Measurements from ENCODE around the gene OR51B6.
"Not testable (repeated sequence)": the region's sequence is repeated elsewhere in the genome, so short reads cannot be mapped to it uniquely, and the experiment has no call there.

Gene OR51B6, protein sequence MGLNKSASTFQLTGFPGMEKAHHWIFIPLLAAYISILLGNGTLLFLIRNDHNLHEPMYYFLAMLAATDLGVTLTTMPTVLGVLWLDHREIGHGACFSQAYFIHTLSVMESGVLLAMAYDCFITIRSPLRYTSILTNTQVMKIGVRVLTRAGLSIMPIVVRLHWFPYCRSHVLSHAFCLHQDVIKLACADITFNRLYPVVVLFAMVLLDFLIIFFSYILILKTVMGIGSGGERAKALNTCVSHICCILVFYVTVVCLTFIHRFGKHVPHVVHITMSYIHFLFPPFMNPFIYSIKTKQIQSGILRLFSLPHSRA

DNA sequence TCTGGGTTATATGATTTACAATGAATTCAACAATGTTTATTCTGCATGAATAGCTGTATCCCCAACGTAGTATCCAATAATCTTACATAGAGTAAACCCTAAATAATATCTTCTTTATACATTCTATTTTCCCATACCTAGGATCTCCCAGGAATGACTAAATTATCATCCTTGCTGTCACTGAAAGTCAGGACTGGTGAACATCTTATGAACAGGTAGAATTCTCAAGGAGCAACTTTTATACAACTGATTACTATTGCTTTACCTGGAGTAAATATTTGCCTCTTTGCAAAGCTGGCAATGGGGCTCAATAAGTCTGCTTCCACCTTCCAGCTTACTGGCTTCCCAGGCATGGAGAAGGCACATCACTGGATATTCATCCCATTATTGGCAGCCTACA, at the start of gene OR51B6:
Gene OR51B6, plus strand, starts transcription at position 301 of the 400 bp plus-strand sequence. Its CDS starts 0 bp downstream, at position 301.
- no peak within 1 kb of the TSS for H3K4me3 ChIP-seq (ENCODE audit: low read length in 2 of 2)
- no peaks in the 10 kb centered on the region for H3K36me3 ChIP-seq (ENCODE audit: control insufficient read depth in 2 of 2, insufficient read depth in 2 of 2, low read length in 2 of 2)
- no peaks in the 10 kb centered on the region for H3K4me1 ChIP-seq (ENCODE audit: control insufficient read depth in 2 of 2, insufficient read depth in 2 of 2, low read length in 2 of 2)

DNA sequence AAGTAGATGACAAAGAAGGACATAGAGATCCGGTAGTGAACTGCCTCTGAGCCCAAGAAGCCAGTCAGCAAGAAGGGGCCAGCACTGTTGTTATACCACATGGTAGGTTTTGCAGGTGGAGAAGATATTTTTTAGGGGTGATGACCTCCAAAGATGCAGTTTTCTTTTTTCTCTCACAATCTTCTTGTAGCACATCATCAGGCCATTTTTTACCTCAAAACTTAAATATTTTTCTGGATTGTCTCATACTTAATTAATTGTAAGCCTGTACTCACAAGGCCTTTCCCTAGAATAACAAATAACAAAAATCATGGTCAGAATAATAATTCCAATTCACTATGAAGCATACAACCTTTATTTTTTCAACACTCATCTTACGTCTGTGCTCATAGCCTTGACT, 49.5 kb upstream of the OR51B6 start, which contains the start of gene OR51B4:
Gene OR51B4, minus strand, starts transcription at position 101 of the 400 bp plus-strand sequence. Its CDS starts 0 bp downstream, at position 101.
- no peaks in the 10 kb centered on the region for H3K9me3 ChIP-seq (ENCODE audit: control insufficient read depth in 2 of 2, low read length in 2 of 2)
- H3K4me3 ChIP-seq (ENCODE audit: low read length in 2 of 2) = no peak within 1 kb of the TSS
- H3K4me1 ChIP-seq (ENCODE audit: control insufficient read depth in 2 of 2, insufficient read depth in 2 of 2, low read length in 2 of 2) = no peaks in the 10 kb centered on the region
- no peak within 1 kb of the TSS for H3K9ac ChIP-seq (ENCODE audit: low read depth in 1 of 2, low read length in 2 of 2)
- no peak within 1 kb of the TSS for H3K27ac ChIP-seq (ENCODE audit: low read depth in 2 of 2, low read length in 2 of 2)
- no peaks in the 10 kb centered on the region for H3K27me3 ChIP-seq (ENCODE audit: control insufficient read depth in 2 of 2, insufficient read depth in 2 of 2, low read length in 2 of 2)
- H3K36me3 ChIP-seq (ENCODE audit: control insufficient read depth in 2 of 2, insufficient read depth in 2 of 2, low read length in 2 of 2) = no peaks in the 10 kb centered on the region

More for the DNA sequence above, at the start of gene OR51B6:
- H3K27ac ChIP-seq (ENCODE audit: low read depth in 2 of 2, low read length in 2 of 2) = no peak within 1 kb of the TSS
- no peaks in the 10 kb centered on the region for H3K27me3 ChIP-seq (ENCODE audit: control insufficient read depth in 2 of 2, insufficient read depth in 2 of 2, low read length in 2 of 2)
- no peak within 1 kb of the TSS for H3K9ac ChIP-seq (ENCODE audit: low read depth in 1 of 2, low read length in 2 of 2)
- no peaks in the 10 kb centered on the region for H3K9me3 ChIP-seq (ENCODE audit: control insufficient read depth in 2 of 2, low read length in 2 of 2)

DNA sequence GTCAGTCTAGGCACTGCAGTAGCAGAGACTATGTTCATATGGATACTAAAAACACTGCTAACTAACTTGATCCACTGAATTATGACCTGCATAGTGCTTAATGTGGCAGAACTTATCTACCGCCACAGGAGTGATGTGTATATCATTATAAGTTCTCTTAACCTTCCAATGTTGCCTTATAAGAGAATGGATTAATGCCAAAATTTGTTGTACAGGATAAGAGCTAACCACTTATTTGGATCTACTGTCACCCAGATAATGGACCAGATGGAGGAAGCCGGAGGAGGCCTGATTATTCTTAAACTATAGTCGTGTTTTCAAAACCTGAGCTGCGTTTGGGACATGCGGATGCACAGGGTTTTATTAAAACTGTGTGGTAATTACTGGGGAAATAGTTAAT, 47.7 kb upstream of the OR51B6 start:
- Histone ChIP-seq H3K9ac (ENCODE audit: low read depth in 1 of 2, low read length in 2 of 2) (no peak overlapping the region), H3K9me3 (ENCODE audit: control insufficient read depth in 2 of 2, low read length in 2 of 2) (no peaks in the 10 kb centered on the region), H3K27ac (ENCODE audit: low read depth in 2 of 2, low read length in 2 of 2) (no peak overlapping the region), H3K27me3 (ENCODE audit: control insufficient read depth in 2 of 2, insufficient read depth in 2 of 2, low read length in 2 of 2) (no peaks in the 10 kb centered on the region), H3K36me3 (ENCODE audit: control insufficient read depth in 2 of 2, insufficient read depth in 2 of 2, low read length in 2 of 2) (no peaks in the 10 kb centered on the region), H3K4me1 (ENCODE audit: control insufficient read depth in 2 of 2, insufficient read depth in 2 of 2, low read length in 2 of 2) (no peaks in the 10 kb centered on the region), H3K4me3 (ENCODE audit: low read length in 2 of 2) (no peak overlapping the region)

DNA sequence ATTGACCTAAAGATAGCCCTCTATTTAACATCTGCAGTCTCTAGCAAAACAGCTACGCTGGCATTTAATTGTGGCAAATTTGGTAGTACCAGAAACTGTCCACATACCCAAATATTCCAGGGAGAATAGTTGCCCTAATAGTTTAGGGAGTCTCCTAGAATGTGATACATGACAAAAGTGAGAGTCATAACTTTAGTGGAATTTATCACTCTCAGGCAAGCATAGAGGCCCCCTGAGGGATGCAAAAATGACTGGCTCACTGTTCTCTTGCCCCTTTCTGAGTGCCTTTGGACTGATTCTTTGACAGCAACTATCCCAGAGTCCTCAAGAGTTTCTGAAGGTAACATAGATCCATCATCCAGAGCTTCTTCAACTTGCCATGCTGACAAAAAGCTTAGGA, 47.3 kb upstream of the OR51B6 start:
- no peak overlapping the region for H3K4me3 ChIP-seq (ENCODE audit: low read length in 2 of 2)
- no peaks in the 10 kb centered on the region for H3K4me1 ChIP-seq (ENCODE audit: control insufficient read depth in 2 of 2, insufficient read depth in 2 of 2, low read length in 2 of 2)
- H3K36me3 ChIP-seq (ENCODE audit: control insufficient read depth in 2 of 2, insufficient read depth in 2 of 2, low read length in 2 of 2) = no peaks in the 10 kb centered on the region
- H3K27me3 ChIP-seq (ENCODE audit: control insufficient read depth in 2 of 2, insufficient read depth in 2 of 2, low read length in 2 of 2) = no peaks in the 10 kb centered on the region
- no peak overlapping the region for H3K27ac ChIP-seq (ENCODE audit: low read depth in 2 of 2, low read length in 2 of 2)
- no peaks in the 10 kb centered on the region for H3K9me3 ChIP-seq (ENCODE audit: control insufficient read depth in 2 of 2, low read length in 2 of 2)
- H3K9ac ChIP-seq (ENCODE audit: low read depth in 1 of 2, low read length in 2 of 2) = no peak overlapping the region

DNA sequence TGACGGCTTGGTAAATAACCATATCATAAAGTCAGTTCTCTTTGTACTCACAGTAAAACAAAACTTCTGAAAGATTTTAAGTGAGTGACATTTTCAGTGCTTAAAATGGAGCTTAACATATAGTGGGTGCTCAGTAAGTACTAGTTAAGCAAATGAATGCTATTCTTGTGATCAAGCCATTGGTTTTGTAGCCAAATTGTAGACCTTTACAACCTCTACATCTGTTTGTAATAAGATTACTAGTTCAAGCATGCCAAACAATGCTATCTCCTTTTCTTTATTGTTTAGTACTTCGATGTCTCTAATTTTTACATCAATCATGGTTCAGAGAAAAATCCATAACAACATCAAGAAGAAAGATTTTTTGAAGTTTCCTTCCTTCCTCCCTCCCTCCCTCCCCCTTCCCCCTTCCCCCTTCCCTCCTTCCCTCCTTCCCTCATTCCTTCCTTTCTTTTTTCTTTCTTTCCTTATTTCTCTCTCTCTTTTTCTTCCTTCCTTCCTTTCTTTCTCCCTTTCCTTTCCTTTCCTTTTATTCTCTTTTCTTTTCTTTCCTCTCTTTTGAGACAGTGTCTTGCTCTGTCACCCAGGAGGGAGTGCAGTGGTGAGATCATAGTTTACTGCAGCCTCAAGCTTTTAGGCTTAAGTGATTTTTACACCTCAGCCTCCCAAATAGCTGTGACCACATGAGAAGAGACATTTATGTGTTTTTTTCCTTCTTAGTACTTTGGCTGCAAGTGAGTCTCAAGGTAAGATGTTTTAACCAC, 43.9 kb upstream of the OR51B6 start:
- no peaks in the 10 kb centered on the region for H3K36me3 ChIP-seq (ENCODE audit: control insufficient read depth in 2 of 2, insufficient read depth in 2 of 2, low read length in 2 of 2)
- H3K9ac ChIP-seq (ENCODE audit: low read depth in 1 of 2, low read length in 2 of 2) = no peak overlapping the region
- no peaks in the 10 kb centered on the region for H3K27me3 ChIP-seq (ENCODE audit: control insufficient read depth in 2 of 2, insufficient read depth in 2 of 2, low read length in 2 of 2)
- no peaks in the 10 kb centered on the region for H3K4me1 ChIP-seq (ENCODE audit: control insufficient read depth in 2 of 2, insufficient read depth in 2 of 2, low read length in 2 of 2)
- no peak overlapping the region for H3K27ac ChIP-seq (ENCODE audit: low read depth in 2 of 2, low read length in 2 of 2)
- no peak overlapping the region for H3K4me3 ChIP-seq (ENCODE audit: low read length in 2 of 2)
- no peaks in the 10 kb centered on the region for H3K9me3 ChIP-seq (ENCODE audit: control insufficient read depth in 2 of 2, low read length in 2 of 2)

DNA sequence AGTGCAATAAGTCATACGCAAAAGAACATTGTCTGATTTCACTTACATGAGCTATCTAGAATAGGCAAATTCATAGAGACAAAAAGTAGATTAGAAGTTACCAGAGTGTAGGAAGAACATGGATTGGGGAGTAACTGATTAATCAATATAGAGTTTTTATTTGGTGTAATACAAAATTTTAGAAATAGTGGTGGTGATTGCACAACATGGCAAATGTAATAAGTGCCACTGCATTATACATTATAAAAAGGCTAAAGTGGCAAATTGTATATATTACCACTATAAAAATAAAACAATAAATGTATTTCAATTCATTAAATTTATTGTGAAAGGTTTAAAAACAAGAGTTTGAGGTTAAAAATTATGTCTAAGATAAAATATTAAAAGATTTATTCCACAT, 40.9 kb upstream of the OR51B6 start:
- no peak overlapping the region for H3K27ac ChIP-seq (ENCODE audit: low read depth in 2 of 2, low read length in 2 of 2)

DNA sequence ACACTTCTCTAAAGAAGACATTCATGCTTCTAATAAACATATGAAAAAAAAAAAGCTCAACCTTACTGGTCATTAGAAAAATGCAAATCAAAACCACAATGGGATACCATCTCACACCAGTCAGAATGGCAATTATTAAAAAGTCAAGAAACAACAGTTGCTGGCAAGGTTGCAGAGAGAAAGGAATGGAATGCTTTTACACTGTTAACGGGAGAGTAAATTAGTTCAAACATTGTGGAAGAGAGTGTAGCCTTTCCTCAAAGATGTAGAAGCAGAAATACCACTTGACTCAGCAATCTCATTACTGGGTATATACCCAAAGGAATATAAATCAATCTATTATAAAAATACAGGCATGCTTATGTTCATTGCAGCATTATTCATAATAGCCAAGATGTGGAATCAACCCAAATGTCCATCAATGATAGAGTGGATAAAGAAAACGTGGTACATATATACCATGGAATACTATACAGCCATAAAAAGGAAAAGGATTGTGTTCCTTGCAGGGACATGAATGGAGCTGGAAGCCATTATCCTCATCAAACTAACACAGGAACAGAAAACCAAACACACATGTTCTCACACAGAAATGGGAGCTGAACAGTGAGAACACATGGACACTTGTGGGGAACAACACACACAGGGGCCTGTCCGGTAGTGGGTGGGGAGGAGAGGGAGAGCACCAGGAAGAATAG, 37.8 kb upstream of the OR51B6 start:
- H3K27me3 ChIP-seq (ENCODE audit: control insufficient read depth in 2 of 2, insufficient read depth in 2 of 2, low read length in 2 of 2); H3K4me1 ChIP-seq (ENCODE audit: control insufficient read depth in 2 of 2, insufficient read depth in 2 of 2, low read length in 2 of 2); H3K36me3 ChIP-seq (ENCODE audit: control insufficient read depth in 2 of 2, insufficient read depth in 2 of 2, low read length in 2 of 2); H3K4me3 ChIP-seq (ENCODE audit: low read length in 2 of 2); H3K27ac ChIP-seq (ENCODE audit: low read depth in 2 of 2, low read length in 2 of 2); H3K9ac ChIP-seq (ENCODE audit: low read depth in 1 of 2, low read length in 2 of 2); H3K9me3 ChIP-seq (ENCODE audit: control insufficient read depth in 2 of 2, low read length in 2 of 2): not testable (repeated sequence)

More for the DNA sequence above, 40.9 kb upstream of the OR51B6 start:
- H3K4me1 ChIP-seq (ENCODE audit: control insufficient read depth in 2 of 2, insufficient read depth in 2 of 2, low read length in 2 of 2) = no peaks in the 10 kb centered on the region
- no peak overlapping the region for H3K4me3 ChIP-seq (ENCODE audit: low read length in 2 of 2)
- no peaks in the 10 kb centered on the region for H3K27me3 ChIP-seq (ENCODE audit: control insufficient read depth in 2 of 2, insufficient read depth in 2 of 2, low read length in 2 of 2)
- H3K9me3 ChIP-seq (ENCODE audit: control insufficient read depth in 2 of 2, low read length in 2 of 2) = no peaks in the 10 kb centered on the region
- no peak overlapping the region for H3K9ac ChIP-seq (ENCODE audit: low read depth in 1 of 2, low read length in 2 of 2)
- no peaks in the 10 kb centered on the region for H3K36me3 ChIP-seq (ENCODE audit: control insufficient read depth in 2 of 2, insufficient read depth in 2 of 2, low read length in 2 of 2)

DNA sequence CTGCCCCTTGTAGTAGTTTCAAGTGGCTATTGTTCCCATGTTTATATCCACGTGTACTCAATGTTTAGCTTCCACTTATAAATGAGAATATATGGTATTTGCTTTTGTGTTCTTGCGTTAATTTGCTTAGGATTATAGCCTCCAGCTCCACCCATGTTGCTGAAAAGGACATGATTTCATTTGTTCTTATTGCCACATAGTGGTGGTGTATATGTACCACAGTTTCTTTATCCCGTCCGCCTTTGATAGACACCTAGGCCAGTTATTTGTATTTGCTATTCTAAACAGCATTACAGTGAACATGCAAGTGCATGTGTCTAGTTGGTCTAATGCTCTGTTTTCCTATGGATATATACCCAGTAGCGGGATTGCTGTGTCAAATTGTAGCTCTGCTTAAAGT, 34.0 kb upstream of the OR51B6 start:
- no peak overlapping the region for H3K27ac ChIP-seq (ENCODE audit: low read depth in 2 of 2, low read length in 2 of 2)
- H3K4me1 ChIP-seq (ENCODE audit: control insufficient read depth in 2 of 2, insufficient read depth in 2 of 2, low read length in 2 of 2) = no peaks in the 10 kb centered on the region

DNA sequence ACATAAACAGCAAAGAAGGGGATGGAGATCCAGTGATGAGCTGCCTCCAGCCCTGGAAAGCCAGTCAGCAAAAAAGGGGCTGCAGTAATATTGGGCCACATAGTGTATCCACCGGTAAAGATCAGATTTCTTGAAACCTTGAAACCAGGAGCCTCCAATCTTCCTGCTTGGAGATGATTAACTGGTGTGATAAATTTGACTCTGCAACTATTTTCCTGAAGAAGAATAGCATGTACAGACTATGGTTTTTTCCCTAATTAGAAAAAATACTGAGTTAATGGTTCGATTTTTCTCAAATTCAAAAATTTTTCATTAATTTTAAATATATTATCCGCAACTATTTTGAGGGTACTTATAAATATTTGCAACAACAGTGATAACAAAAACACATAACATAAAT, 27.1 kb upstream of the OR51B6 start, which contains the start of gene OR51B2:
Gene OR51B2, minus strand, starts transcription at position 101 of the 400 bp plus-strand sequence. Its CDS starts 0 bp downstream, at position 101.
- no peaks in the 10 kb centered on the region for H3K27me3 ChIP-seq (ENCODE audit: control insufficient read depth in 2 of 2, insufficient read depth in 2 of 2, low read length in 2 of 2)
- H3K36me3 ChIP-seq (ENCODE audit: control insufficient read depth in 2 of 2, insufficient read depth in 2 of 2, low read length in 2 of 2) = no peaks in the 10 kb centered on the region
- H3K9me3 ChIP-seq (ENCODE audit: control insufficient read depth in 2 of 2, low read length in 2 of 2) = no peaks in the 10 kb centered on the region
- H3K27ac ChIP-seq (ENCODE audit: low read depth in 2 of 2, low read length in 2 of 2) = no peak within 1 kb of the TSS
- H3K4me1 ChIP-seq (ENCODE audit: control insufficient read depth in 2 of 2, insufficient read depth in 2 of 2, low read length in 2 of 2) = no peaks in the 10 kb centered on the region
- no peak within 1 kb of the TSS for H3K4me3 ChIP-seq (ENCODE audit: low read length in 2 of 2)
- no peak within 1 kb of the TSS for H3K9ac ChIP-seq (ENCODE audit: low read depth in 1 of 2, low read length in 2 of 2)

More for the DNA sequence above, 34.0 kb upstream of the OR51B6 start:
- Histone ChIP-seq H3K9me3 (ENCODE audit: control insufficient read depth in 2 of 2, low read length in 2 of 2) (no peaks in the 10 kb centered on the region), H3K36me3 (ENCODE audit: control insufficient read depth in 2 of 2, insufficient read depth in 2 of 2, low read length in 2 of 2) (no peaks in the 10 kb centered on the region), H3K4me3 (ENCODE audit: low read length in 2 of 2) (no peak overlapping the region), H3K27me3 (ENCODE audit: control insufficient read depth in 2 of 2, insufficient read depth in 2 of 2, low read length in 2 of 2) (no peaks in the 10 kb centered on the region), H3K9ac (ENCODE audit: low read depth in 1 of 2, low read length in 2 of 2) (no peak overlapping the region)

DNA sequence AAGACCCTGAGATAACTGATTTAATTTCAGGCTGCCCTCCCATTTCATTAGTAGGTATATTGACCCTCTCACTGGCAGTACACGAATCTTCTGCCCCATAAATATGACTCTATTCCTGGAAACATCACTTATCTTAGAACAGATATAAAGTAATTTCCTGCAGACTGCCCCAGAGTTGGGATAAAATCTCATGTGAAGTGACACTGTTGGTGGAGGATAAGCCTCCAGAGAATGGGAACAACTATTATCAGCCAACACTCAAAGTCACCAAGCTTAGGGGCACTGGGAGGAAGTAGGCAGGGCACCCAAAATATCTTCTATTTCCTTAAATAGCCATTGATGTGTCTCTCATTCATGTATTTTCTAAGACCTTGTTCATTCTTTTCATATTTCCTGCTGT, 16.1 kb upstream of the OR51B6 start:
- Histone ChIP-seq H3K36me3 (ENCODE audit: control insufficient read depth in 2 of 2, insufficient read depth in 2 of 2, low read length in 2 of 2) (no peaks in the 10 kb centered on the region), H3K27me3 (ENCODE audit: control insufficient read depth in 2 of 2, insufficient read depth in 2 of 2, low read length in 2 of 2) (no peaks in the 10 kb centered on the region), H3K9ac (ENCODE audit: low read depth in 1 of 2, low read length in 2 of 2) (no peak overlapping the region), H3K27ac (ENCODE audit: low read depth in 2 of 2, low read length in 2 of 2) (no peak overlapping the region), H3K4me1 (ENCODE audit: control insufficient read depth in 2 of 2, insufficient read depth in 2 of 2, low read length in 2 of 2) (no peaks in the 10 kb centered on the region), H3K4me3 (ENCODE audit: low read length in 2 of 2) (no peak overlapping the region), H3K9me3 (ENCODE audit: control insufficient read depth in 2 of 2, low read length in 2 of 2) (no peaks in the 10 kb centered on the region)

Data from mucosa of rectum (tissue), 2 donors.